GM19023 (cell line): ENCODE results near the gene GRIK2.
"Not testable (repeated sequence)": the region's sequence is repeated elsewhere in the genome, so short reads cannot be mapped to it uniquely, and the experiment has no call there.

Experiments used
- ATAC-seq: cut with Tn5 transposase; IDR thresholded peaks from one replicate; pipeline ENCODE4 v1.9.1; 2021; ENCODE audit warnings: mild to moderate bottlenecking, moderate library complexity; ENCODE audit not compliant: unreplicated experiment

GRIK2 gene

DNA sequence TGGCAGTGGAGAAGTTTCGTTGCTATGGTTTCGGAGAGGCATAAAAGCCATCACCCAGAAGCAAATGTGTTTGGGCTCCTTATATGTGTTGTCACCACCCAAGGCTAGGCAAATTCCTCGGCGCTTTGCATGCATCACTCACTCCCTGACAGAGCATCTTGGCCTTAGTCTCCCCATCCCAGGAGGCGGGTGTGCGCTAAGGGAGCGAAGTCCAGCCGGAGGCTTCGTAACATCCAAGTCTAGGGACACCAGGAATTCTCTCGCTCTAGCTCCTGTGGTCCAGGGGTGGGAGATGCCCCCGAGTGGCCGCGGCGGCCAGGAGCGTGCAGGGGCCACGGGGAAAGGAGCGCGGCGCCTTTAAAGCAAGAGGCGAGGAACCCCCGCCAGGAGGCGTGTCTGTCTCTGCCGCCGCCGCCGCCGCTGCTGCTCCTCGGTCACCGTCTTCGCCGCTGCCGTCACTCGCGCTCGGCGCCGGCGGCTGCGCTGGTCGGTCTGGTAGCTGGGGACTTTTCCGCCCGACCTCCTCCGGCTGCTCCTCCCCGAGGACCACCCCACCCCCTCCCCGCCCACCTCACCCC, at the start of gene GRIK2:
Gene GRIK2 (plus strand): TSS at position 458 of the 578 bp plus-strand sequence.
- no peak for ATAC-seq

DNA sequence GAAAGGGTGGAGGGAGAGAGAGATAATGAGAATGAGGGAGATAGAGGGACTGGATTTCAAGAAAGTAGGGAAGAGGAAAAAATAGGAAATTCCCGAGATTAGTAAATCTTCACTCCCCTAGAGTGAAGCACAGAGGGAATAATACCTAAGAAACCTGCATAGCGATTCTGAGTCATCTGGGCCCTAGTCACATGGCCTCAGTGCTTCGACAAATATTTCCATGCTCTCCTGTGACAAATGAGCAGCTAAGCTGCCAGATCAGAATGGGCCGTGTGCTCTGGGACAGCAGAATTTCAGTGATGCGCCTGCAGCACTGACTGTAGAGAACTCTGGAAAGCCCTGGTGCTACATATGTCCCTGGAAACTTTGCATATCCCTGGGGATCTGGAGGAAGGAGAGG, 48.6 kb upstream of the GRIK2 start:
- ATAC-seq: no peak

DNA sequence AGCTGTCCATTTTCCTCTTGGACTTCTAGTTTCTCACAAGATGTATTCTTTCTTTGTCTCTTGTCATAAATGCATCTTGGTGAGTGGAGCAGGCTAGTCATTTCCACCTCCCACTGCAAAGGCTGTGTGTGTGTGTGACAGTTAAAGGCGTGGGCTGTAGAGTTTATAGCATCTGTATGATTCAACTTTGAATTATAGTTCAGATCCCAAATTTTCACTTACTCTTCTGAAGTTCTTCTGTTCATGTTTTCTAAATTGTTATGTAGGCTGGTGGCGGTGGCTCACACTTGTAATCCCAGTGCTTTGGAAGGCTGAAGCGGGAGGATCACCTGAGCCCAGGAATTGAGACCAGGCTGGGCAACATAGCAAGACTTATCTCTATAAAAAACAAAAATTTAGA, 44.7 kb upstream of the GRIK2 start:
- no peak for ATAC-seq

DNA sequence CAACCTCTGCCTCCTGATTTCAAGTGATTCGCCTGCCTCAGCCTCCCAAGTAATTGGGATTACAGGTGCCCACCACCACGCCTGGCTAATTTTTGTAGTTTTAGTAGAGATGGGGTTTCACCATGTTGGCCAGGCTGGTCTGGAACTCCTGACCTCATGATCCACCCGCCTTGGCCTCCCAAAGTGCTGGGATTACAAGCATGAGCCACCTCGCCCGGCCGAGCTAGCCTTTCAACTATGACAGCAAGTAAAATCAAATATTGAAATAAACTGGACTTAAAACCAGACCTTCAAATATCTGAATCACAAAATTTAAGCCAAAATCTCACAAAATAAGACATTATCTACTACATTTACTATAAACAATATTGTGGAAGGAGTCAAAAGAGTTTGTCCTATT, 42.9 kb upstream of the GRIK2 start:
- not testable (repeated sequence) for ATAC-seq

DNA sequence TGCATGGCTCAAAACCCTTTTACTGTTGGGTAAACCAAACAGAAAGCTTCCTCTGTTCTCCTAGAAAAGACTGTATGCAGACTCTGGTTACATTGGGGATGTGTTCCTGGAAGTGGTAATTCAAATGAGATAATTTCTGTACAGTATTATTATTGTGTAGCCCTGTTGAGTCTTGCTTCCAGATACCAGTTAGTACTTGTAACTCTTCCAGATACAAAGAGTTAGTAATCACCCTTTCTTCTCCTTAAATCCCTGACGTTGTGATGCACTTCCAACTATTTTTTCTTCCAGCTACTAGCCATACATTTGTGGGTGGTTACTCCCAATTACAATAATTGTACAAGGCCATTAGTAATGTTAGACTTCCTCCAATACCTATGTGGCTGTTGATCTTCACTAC, 42.3 kb upstream of the GRIK2 start:
- no peak for ATAC-seq

DNA sequence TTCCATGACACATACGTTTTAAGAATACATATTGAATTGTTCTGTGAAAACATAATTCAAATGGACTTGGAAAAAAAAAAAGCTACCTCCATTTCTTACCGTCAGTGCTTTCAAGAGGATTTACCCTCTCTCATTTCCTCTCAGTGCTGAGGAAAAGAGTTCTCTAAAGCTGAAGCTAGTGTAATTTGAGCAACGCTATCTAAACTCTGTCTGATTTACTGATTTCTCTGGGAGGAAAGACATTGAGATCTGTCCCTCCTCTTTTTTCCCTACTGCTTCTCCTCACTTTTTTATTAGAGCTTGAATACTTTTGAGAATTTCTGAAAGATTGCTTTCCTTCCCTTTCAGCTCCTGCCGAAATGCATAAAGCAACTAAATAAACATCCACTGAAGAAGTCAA, 41.2 kb upstream of the GRIK2 start:
- no peak for ATAC-seq

DNA sequence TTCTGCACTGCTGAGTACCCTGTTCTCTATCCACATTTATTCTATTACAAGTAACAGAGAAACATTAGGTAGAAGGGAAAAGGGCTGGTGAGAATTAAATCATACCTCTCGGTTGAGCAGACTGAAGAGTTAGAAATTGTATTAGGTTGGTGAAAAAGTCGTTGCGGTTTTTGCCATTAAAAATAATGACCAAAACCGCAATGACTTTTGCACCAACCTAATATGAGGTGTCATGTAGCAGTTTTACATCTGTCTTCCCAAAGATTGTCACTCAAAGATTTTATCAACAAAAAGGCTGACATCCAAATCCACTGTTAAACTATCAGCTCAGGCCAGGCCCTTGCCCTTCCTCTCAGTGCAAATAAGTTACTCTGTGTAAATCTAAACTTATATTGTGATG, 28.3 kb upstream of the GRIK2 start:
- ATAC-seq: no peak

DNA sequence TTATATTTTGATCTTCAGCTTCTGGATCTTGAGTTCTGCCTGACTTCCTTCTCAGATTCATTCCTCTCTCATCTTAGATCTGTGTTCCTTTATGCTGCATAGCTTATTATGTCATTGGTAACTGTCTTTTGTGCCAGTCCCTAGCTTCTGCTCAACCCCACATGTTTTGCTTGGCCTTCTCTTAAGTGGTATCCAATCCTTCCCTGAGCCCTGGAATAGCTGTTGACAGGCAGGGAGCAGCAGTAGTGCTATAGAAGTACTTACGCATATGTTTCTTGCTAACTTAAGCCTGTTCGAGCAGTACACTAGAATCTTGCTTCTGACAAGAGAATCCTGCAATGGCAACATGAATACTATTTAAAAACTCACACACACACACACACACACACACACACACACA, 13.6 kb upstream of the GRIK2 start:
- no peak for ATAC-seq

DNA sequence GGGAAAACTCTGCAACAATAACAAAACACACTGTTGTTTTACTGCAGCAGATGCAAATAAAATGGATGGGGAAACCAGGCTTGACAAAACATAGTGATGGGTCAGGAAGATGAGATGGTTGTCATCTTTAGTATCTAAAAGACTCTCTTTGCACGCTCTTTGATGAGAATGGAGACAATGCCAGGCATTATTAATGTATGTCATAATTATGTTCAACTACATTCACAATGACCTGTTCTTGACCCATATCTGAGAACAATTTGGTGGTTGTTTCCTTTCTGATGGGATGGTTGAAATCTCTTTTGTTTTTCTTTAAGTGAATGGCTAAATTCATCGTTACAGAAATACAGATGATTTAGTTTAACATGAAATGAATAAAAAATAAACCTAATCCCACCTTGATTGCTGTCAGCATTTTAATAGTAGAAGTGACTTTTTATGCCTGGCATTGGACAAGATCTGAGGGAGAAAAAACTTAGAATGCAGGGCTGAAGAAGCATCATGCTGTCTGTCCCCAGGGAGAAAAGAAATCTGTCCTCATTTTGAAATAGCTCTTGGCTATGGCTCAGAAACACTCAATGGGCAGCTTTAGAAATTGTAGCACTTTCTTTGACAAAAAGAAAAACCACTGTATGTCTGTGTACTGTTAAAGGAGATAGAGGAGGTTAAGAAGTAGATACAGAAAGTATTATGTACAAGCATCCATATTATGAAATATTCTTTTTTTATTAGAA, 12.4 kb upstream of the GRIK2 start:
- no peak for ATAC-seq

DNA sequence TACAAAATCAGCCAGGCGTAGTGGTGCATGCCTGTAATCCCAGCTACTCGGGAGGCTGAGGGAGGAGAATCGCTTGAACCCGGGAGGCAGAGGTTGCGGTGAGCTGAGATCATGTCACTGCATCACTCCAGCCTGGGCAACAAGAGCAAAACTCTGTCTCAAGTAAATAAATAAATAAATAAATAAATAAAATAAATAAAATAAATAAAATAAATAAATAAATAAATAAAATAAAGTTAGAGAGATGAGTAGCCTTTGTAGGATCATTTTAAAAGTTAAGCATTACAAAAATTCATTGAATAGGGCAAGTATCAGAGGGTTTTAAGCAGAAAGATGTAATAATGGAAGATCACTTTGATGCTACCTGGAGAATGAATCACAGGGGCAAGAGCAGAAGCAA, 9.8 kb upstream of the GRIK2 start:
- ATAC-seq: not testable (repeated sequence)

DNA sequence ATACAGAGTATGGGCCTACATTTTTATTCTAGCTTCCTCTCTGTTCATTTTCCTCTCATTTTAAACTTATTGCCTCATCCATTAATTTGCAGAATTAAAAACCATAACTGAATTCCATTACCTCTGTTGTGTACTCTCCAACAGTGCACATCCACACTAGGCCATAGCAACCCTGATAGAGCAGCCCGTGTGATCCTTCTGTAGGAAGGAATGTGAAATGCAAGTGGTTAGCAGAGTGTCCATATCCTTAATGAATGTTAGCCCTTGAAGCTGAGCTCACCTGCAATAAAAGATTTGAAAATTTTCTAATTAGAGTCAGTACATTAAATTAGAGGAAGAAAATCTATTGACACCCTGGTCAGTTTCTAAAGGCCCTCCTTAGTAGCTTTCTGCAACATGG, 6.5 kb upstream of the GRIK2 start:
- no peak for ATAC-seq

DNA sequence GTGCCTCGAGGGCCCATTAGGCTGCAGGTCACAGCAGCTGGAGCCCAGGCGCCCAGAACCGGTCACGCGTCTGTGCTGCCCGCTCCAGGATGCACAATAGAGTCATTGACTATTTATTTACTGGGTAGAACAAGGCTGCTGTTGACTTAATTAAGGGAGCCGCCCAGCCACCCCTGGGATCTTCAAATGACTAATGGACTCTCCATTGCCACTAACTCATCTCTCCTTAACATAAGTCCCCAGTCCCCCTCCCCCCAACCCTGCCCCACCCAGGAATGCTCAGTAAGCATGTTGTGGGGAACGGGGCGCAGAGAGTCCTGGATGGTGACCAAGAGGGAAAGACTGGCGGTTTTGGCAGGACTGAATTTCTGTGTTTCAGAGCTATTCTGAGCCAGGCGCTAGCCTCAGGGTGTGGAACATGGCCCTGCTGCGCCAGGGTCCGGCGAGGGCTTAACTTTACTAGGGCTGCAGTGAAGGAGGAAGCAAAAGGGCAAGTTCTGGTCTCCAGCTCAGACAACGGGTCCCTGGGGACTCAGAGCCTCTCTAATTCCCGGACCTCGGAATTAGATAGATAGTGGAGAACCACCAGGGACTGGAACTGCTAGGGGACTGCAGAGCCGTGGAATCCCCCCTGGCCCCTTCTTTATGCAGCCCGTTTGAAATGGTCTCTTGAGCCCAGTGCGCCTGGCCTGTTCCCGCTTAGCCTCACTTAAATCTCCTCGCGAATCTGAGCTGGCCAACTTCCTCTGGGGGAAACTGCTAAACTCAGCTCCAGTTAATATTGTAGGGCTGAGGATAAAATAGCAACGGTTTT, 1.5 kb upstream of the GRIK2 start:
- no peak for ATAC-seq

DNA sequence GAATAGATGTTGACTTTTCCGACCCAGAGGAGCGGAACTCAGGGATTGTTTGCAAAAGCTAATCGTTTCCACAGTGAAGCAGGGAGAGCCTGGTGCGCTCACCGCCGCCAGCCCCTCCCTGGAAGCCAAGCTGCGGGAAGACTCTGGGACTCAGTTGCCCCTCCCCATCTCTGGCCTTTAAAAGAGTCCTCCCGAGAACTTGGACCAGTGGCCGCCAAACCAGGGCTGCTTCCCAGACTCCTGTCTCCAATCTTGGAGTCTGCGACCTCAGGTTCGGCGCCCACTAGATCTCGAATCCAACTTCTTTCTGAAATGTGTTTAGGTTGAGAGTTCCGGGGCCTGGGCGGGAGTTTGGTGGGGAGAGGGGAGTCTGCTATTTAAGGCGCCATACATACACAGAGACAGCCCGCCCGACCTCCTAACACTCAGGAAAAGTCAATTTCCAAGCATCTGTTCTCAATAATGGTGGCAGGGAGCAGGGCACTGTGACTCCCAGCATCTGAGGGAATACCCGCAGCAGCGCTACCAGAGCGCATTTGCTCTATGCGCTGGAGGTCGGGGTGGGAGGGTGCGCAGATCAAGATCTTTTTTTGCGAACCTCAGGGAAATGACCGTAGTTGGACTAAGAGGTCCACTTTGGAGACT, 800 bp upstream of the GRIK2 start:
- ATAC-seq: no peak

DNA sequence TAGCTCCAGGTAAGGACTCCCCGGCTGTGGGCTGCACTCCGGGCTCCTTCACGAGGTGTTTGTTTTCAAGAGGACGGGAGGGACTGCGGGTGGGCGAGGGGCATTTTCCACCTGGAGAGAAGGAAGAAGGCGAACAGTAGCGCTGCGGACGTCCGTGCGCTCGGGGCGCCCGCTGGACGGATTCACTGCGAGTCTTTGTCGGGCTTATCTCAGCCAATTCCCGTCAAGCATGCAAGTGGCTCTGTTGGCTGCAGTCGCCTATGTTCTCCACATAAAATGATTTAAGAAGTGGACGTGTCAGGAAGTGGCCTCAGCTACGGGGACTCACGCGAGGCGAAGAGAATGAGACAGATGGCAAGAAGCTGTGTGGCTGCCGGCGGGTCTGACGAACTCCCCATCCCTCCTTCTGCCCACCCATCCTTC, 332 bp downstream of the GRIK2 start:
- no peak for ATAC-seq

DNA sequence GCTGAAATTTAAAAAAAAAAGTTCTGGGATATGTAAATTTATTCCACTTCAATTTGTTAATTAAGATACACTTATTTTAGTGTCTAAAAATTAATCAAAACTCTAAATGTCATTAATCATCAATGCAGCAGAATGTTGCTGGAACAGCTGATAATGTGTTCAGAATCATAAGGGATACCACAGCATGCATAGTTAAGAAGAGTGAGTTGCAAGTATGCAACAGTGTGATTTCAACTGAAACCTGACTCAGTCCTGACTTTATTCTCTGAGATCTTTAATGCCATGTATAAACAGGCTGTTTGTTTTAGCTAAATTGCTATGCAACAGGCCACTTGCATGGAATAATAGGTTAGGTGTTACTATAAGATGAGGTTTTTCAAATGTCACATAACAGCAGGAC, 1.4 kb downstream of the GRIK2 start:
- no peak for ATAC-seq

DNA sequence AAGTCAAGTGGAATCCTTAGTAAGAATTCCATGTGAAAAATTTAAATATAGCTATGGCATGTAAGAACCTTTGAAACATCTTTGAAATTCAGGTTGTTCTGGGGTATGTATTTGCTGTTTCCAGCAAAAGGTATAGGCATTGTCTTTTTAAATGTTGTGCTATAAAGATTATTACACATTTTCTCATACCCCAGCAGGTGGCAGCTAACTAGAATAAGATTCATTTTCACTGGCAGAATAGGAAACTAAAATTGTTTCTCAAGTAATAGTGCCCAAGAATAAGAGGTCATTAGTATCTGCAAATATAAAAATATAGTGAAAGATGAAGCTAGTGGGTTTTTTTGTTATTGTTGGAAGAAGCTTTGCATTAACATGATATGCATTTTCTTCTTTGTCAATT, 1.8 kb downstream of the GRIK2 start:
- ATAC-seq: no peak

DNA sequence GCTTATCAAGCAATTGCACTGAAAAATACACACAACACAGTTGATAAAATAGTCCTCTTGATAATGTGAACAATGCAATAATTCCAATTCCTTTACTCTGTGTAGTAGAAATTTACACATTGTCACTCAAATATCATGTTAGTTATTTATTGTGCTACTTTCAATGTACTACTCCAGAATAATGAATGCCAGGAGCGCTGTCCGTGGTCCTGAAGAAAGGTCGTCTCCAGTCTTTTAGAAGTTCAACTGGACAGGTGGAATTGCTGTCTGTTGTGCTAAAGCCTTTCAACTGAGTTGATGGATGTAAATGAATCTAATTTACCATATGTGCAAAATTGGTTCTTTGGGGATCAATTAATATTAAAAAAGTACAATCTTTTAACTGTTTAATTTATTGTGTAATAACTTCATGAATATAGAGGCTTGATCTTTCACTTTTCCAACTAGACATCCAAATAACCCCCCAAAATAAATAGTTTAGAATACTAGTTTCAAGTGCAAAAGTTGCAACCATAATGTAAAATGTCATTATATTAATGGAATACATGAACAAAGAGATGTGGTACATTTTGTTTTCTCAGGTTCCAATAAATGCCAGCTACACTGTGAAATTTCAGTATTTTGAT, 3.2 kb downstream of the GRIK2 start:
- no peak for ATAC-seq

DNA sequence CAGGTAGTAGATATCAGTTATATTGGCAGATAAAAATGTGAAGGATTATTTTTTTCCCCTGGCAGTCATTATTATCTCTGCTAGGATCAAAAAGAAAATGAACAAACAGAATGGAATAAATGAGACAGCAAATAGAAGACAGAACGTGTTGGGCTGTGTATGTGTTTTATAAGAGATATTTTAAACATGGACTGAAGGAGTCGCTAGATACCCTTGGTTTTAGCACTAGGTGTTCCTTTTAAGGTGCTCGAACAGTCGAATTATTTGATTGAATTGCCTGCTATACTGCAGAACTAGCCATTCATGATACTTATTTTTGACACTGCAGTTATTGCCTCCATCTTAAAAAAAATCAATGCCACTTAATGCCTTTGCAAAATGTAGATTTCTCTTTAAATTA, 3.7 kb downstream of the GRIK2 start:
- no peak for ATAC-seq

DNA sequence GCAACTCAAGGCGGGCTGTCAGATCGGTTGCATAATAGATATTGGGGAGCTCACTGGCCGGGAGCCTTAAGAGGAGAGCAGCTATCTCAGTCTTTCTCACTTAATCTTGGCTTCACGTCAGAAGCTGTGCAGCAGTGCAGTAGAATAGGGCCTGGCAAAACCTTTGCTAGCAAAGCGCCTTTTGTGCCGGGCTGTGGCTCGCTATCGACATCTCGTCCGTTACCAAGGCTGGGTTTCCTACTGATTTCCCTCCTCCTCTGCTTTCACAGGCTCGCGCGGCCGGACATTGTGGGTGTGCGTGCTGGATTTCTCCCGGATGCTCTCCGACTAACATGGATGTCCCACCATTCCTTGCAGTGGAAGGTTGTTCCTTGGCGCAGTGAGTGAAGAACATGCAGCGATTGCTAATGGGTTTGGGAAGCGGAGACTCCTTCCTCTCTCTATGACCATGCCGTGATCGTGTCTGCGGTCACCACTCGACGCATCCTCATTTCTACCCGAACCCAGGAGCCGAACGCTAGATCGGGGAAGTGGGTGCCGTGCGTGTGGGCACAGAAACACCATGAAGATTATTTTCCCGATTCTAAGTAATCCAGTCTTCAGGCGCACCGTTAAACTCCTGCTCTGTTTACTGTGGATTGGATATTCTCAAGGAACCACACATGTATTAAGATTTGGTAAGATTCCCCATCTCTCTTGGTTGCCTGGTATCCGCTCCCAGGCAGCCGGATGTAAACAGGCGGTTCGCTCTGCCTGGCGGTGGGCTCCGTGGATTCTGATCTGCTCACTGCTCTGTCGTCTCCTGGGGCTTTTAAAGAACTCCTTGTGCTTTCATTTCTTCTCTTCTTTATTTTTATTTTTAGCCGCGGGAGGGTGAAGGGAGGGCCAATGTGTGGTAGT, 5.5 kb downstream of the GRIK2 start:
- ATAC-seq: no peak

DNA sequence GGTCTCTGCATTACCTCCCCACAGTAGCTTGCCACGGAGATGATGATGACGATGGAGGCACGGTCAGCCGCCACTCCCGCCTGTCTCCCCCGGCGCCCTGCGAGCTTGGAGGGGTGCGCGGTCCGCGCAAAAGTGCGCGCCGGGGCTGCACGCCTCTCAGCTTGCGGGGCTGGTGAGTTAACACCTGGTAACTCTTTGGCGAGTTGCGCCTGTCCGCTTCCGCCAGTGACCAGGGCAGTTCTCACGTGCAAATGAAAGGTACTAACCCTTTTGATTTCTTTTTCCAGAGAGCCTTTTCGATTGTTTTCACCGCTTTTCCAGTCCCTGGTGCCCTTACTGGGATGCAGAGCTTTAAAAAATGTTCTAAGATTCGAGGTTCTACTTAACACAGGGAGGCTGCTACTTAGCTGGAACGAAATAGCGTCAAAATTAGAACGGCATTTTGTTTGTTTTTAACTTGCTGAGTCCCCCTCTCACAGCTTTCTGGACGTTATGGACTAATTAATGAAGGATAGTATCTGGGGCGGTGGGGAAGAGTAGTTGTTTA, 6.2 kb downstream of the GRIK2 start:
- no peak for ATAC-seq
